HG02678 (cell line): ENCODE results near the gene RNU6-8.

ENCODE experiments used
- ATAC-seq: cut with Tn5 transposase; IDR thresholded peaks from one replicate; pipeline ENCODE4 v1.9.1; 2021; ENCODE audit warnings: mild to moderate bottlenecking, moderate library complexity; ENCODE audit not compliant: unreplicated experiment

The RNU6-8 gene

DNA sequence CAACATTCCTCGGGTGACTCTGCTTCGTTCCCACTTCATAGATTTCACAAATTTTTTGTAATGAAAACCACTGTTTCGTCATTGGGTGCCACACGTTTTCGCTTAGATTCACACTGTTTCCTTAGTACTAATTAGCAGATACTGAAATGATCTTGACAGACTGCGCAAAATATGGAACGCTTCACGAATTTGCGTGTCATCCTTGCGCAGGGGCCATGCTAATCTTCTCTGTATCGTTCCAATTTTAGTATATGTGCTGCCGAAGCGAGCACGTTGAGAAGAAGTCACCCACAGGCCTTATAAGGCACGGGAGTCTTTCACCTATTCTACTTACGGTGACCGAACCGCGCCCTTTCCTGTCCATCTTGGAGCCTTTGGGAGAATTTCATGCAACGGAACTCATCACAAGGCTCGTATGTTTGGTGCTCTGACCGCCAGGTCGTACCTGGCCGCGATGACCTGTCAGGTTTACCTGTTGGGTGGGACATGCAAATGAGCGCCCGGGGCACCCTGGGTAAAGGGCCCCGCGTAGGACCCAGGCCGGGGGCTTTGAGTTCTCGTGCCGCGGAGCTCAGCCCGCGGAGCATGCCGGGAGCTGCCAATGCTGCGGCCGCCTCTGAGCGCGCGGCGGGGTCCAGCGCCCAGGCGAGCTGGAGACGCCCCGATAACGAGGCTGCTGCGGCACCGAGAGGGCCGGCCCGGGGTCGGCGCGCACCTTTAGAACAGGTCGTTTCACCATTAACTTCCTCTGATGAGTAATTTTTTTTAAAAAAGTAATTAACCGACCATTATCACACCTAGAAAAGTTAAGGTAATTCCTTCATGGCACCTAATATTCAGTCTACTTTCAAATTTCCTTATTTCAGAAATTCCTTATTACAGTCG, at the start of gene RNU6-8:
TSS of gene RNU6-8 (minus strand) at position 272 of the 885 bp plus-strand sequence.
- ATAC-seq: peak; percentile 69

GRCh38 chr14:32252030-32252670, 49.1 kb upstream of the RNU6-8 start:
- ATAC-seq: peak; percentile 85

DNA sequence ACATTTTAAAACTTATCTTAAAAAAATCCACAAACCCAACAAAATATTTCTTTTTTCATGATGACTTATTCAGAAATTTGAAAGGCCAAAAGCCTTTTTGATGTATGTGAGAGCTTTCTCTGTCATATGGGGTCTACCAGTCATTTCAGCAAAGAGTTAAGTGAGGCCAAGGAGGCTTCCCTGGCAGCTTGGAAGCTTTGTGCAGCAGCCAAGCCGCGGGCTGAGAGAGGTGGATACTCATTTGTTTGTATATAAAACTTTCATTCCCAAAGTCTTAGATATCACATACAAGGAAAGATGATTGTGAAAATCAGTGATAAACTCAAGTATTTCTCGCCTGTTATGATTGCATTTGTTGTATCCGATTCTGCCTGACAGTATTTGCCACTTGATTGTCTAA, 48.5 kb upstream of the RNU6-8 start:
- no peak for ATAC-seq

GRCh38 chr14:32250681-32251080, 47.6 kb upstream of the RNU6-8 start:
- no peak for ATAC-seq

- ATAC-seq: no peak
Measured at GRCh38 chr14:32249780-32250179, 46.7 kb upstream of the RNU6-8 start.

DNA sequence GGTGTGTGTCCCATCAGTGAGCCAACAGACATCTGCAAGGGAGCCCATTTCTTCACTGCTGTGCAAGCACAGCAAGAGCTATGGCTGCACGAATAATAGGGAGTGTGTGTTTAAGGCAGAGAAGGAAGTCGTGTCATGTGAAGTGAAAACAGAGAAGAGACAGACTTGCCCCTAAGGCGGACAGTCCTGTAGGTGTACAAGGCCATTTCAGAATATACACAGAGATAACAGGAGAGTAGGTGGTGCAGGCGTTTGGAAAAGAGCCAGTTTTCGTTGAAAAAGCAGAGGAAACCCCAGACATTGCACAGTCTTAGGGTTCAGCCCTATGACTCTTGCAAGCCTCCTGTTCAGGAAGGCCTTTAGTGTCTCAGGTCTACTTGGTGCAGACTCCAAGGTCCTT, 46.3 kb upstream of the RNU6-8 start:
- ATAC-seq: no peak

DNA sequence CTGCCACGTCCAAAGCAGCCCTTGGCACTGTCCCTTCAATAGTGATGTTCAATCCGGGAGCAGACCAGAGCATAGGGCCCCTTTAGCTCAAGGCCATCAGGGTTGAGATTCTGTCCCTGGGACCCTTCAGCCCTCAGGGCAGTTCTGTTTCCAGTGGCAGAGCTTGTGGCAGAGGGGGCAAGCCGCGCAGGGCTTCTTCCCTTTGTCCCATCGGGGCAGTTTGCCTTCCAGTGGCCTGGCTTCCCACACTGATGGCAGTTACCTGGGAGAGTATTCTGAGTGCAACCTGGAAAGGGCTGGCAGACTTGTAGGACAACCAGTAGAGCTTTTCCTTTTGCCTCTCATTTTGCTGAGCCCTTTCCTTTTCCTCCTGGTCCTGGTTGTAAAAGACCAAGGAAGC, 43.7 kb upstream of the RNU6-8 start:
- no peak for ATAC-seq

DNA sequence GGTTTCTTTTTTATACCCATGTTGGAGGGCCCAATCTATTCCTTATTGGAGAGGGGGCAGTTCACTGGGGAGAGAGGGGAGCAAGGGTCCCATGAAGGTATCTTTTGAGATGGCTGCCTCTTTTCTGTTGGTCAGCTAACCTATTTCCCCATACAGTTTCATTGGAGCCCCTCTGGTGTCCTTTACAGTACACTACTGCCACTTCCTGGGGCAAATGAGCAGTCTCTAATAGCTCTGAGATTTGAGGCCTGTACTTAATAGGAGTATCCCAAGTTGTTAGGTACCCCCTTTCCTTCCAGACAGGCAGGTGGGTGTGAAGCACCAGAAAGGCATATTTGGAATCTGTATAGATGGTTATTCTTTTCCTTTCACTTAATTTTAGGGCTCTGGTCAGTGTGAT, 41.3 kb upstream of the RNU6-8 start:
- no peak for ATAC-seq

DNA sequence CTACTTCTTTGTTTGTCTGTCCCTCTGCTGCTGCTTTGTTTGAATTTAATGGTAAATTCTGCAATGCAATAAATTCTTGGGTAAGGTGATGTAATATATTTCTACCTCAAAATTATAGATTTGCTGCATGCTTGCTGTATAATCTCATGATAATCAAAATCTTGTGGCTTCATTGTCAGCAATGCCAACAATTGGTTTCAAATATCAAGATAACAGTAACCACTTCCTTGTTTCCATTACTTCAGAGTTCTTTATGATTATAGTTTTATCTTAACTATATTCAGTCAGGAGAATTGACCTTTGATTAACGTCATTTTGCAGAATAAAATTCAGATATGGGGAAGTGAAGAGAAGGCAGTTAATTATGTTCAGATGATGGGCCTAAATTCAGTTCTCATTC, 30.2 kb upstream of the RNU6-8 start:
- ATAC-seq: no peak

- no peak for ATAC-seq
Measured at GRCh38 chr14:32232481-32232880, 29.4 kb upstream of the RNU6-8 start.

- no peak for ATAC-seq
Measured at GRCh38 chr14:32230695-32231280, 27.7 kb upstream of the RNU6-8 start.

GRCh38 chr14:32230181-32230580, 27.1 kb upstream of the RNU6-8 start:
- ATAC-seq: no peak

DNA sequence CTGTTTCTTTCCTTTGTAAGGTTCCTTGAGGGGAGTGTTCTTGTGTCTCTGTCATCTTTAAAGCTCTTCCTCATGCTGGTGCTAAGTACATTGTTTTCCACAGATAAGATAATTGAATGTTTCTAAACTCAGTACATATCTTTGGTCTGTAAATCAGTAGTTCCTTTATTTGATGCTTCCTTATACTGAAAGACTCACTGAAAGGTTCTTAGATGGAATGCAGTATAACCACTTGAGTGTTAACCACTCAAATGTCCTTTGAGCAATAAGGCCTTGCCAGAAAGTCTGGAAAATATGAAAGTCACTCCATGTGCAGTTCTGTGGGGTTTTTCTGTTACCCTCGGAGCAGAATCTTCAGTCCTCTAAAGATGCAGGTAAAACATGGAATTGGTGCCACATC, 23.0 kb upstream of the RNU6-8 start:
- ATAC-seq: no peak

GRCh38 chr14:32225378-32225920, 22.4 kb upstream of the RNU6-8 start:
- no peak for ATAC-seq

DNA sequence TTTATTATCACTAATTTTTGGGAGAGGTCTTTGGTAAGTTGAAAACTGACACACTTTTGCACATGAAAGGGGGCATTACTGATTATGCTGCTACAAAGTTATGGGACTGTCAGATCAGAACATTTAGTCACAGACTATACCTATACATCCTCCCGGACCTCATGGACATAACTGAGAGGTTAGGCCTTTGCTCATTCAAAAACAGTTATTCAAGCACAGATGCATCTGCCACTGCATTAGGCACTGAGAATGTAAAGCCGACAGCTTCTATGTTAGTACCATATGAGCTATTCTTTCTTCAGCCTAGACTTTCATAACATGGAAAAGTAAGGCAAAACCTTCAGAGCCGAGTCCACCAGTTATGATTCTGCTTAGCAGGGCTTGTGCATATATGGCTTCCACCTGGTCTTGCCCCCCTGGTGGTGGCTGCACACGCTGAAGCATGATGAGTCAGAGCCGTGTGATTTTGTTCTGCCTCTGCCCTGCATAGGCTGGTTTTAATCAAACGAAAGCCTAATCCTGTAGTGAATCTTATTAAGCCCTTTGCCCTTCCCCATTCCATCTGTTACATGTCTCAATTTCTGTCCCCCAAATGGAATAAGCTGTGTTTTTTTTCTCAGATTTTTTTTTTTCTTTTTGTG, 21.8 kb upstream of the RNU6-8 start:
- no peak for ATAC-seq

GRCh38 chr14:32217301-32217700, 14.2 kb upstream of the RNU6-8 start:
- no peak for ATAC-seq

DNA sequence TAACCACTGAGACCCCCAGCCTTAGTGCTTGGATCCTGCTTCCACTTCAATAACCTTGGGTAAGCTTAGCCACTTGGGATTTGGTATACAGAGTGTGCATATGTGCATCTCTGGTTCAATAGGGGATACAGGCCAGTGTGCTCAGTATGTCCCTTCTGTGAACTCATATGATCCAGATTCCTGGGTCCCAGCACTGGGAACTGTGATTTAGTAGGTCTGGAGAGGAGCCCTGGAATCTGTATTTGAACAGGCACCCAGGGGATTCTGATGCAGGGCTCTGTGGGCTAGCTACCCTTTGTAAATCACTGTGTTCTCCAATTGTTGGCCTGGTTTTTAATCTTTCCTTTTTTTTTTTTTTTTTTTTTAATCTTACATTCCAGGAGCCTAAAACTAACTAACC, 9.8 kb upstream of the RNU6-8 start:
- no peak for ATAC-seq

- no peak for ATAC-seq
Measured at GRCh38 chr14:32211068-32211404, 8.0 kb upstream of the RNU6-8 start.

DNA sequence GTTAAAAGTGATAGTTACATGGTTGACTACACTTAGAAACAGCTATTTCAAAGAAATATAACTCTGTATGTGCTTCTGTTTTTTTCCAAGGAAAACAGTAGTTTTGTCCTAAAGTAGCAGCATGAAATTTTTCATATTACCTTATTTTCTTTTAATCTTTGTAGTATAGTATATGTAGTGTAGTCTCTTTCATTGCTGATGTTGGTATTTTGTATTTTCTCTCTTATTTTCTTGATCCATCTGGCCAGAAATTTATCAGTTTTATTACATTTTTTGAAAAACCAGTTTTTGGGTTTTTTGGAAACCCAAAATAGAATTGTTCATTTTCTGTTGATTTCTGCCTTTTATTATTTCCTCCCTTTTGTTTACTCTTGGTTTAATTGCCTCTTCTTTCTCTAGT, 6.4 kb upstream of the RNU6-8 start:
- no peak for ATAC-seq

GRCh38 chr14:32208490-32208889, 5.4 kb upstream of the RNU6-8 start:
- ATAC-seq: no peak

GRCh38 chr14:32206552-32206951, 3.5 kb upstream of the RNU6-8 start:
- no peak for ATAC-seq
